MM.1S (cell line): ENCODE data around the gene BAG1.
A peak's percentile ranks its signal among the peaks of the same experiment; 100 is the strongest.

Experiments
- DNase-seq: peaks from one replicate; pipeline ENCODE4 v3.0.0-alpha.2; 2015
- H2AFZ ChIP-seq: fragments of 300-600 bp; sonication (generic); 2 replicates; pipeline ENCODE4 v1.6.0; 2016; ENCODE audit warnings: antibody characterized with exemption, low read length
- H3F3A ChIP-seq: fragments of 300-600 bp; sonication (generic); 2 replicates; pipeline ENCODE4 v1.6.1; 2016; ENCODE audit warnings: mild to moderate bottlenecking, antibody characterized with exemption, low read length, moderate library complexity, mixed read lengths; ENCODE audit not compliant: insufficient read depth
- H3K27ac ChIP-seq: fragments of 300-600 bp; sonication (generic); 2 replicates; pipeline ENCODE4 v1.5.1; 2016; ENCODE audit warnings: mild to moderate bottlenecking, low read length
- H3K27me3 ChIP-seq: fragments of 300-600 bp; sonication (generic); replicated peaks from 2 replicates; pipeline ENCODE4 v1.6.0; 2016; ENCODE audit warnings: low read length; ENCODE audit not compliant: insufficient read depth
- H3K36me3 ChIP-seq: fragments of 300-600 bp; sonication (generic); replicated peaks from 2 replicates; pipeline ENCODE4 v1.6.1; 2016; ENCODE audit warnings: mild to moderate bottlenecking, low read length, mixed read lengths; ENCODE audit not compliant: insufficient read depth
- H3K4me1 ChIP-seq: fragments of 300-600 bp; sonication (generic); 2 replicates; pipeline ENCODE4 v1.6.1; 2016; ENCODE audit warnings: low read length, mixed read lengths
- H3K4me2 ChIP-seq: fragments of 300-600 bp; sonication (generic); 2 replicates; pipeline ENCODE4 v1.6.0; 2016; ENCODE audit warnings: low read depth, low read length
- H3K4me3 ChIP-seq: fragments of 300-600 bp; sonication (generic); 2 replicates; pipeline ENCODE4 v1.5.1; 2016; ENCODE audit warnings: low read length, mixed read lengths
- H3K79me2 ChIP-seq: fragments of 300-600 bp; sonication (generic); 2 replicates; pipeline ENCODE4 v1.6.1; 2016; ENCODE audit warnings: mixed run types, low read length, mixed read lengths
- H3K9ac ChIP-seq: fragments of 300-600 bp; sonication (generic); 2 replicates; pipeline ENCODE4 v1.6.1; 2016; ENCODE audit warnings: low read length, mixed read lengths
- H3K9me2 ChIP-seq: fragments of 300-600 bp; sonication (generic); replicated peaks from 2 replicates; pipeline ENCODE4 v1.6.1; 2016; ENCODE audit warnings: mild to moderate bottlenecking, low read length, mixed read lengths; ENCODE audit not compliant: insufficient read depth
- H3K9me3 ChIP-seq: fragments of 300-600 bp; sonication (generic); replicated peaks from 2 replicates; pipeline ENCODE4 v1.6.1; 2016; ENCODE audit warnings: mild to moderate bottlenecking, low read length, mixed read lengths; ENCODE audit not compliant: insufficient read depth
- H4K20me1 ChIP-seq: fragments of 300-600 bp; sonication (generic); 2 replicates; pipeline ENCODE4 v1.6.1; 2016; ENCODE audit warnings: mild to moderate bottlenecking, low read length, moderate library complexity, mixed read lengths; ENCODE audit not compliant: insufficient read depth
- CTCF ChIP-seq: fragments of 300-600 bp; sonication (generic); IDR thresholded peaks from 2 replicates; pipeline ENCODE4 v1.5.1; 2016; ENCODE audit warnings: antibody characterized with exemption, low read length, mixed read lengths
- EZH2 ChIP-seq: fragments of 300-600 bp; sonication (generic); optimal IDR thresholded peaks from 2 replicates; pipeline ENCODE3; 2017; ENCODE audit warnings: low read depth, mild to moderate bottlenecking, antibody characterized with exemption, low read length, mixed read lengths
- EZH2phosphoT487 ChIP-seq: fragments of 300-600 bp; sonication (generic); IDR thresholded peaks from 2 replicates; pipeline ENCODE4 v1.6.1; 2018; ENCODE audit warnings: antibody characterized with exemption, low read length

Gene BAG1

GRCh38 chr9:33300546-33300945, 36.0 kb upstream of the BAG1 start:
- Histone ChIP-seq H3K9me3 (no peaks in the 10 kb centered on the region), H3F3A (peaks cover 23% of the 10 kb centered on the region), H3K27ac (no peak overlapping the region), H3K36me3 (peaks cover 12% of the 10 kb centered on the region; the same call in 1 of the 2 replicates), H3K9me2 (no peaks in the 10 kb centered on the region), H2AFZ (no peak overlapping the region), H3K4me2 (no peak overlapping the region), H3K79me2 (peaks cover 84% of the 10 kb centered on the region), H3K27me3 (no peaks in the 10 kb centered on the region), H3K9ac (no peak overlapping the region), H3K4me1 (peaks cover 39% of the 10 kb centered on the region), H3K4me3 (no peak overlapping the region), H4K20me1 (no peaks in the 10 kb centered on the region)
- no peak for DNase-seq
- TF ChIP-seq CTCF, result no peak
- no peak for TF ChIP-seq EZH2phosphoT487
- no peak for TF ChIP-seq EZH2

- Histone ChIP-seq H3K27ac (peak overlapping the region; percentile 84), H3K9me3 (no peaks in the 10 kb centered on the region), H3K27me3 (no peaks in the 10 kb centered on the region), H4K20me1 (no peaks in the 10 kb centered on the region), H3K79me2 (peaks cover 89% of the 10 kb centered on the region), H3K4me1 (peaks cover 68% of the 10 kb centered on the region), H2AFZ (no peak overlapping the region), H3K4me2 (peak overlapping the region; percentile 55; the same call in 1 of the 2 replicates), H3K36me3 (peaks cover 4% of the 10 kb centered on the region), H3K9me2 (no peaks in the 10 kb centered on the region), H3F3A (peaks cover 46% of the 10 kb centered on the region), H3K9ac (peak overlapping the region; percentile 29; the same call in 1 of the 2 replicates), H3K4me3 (peak overlapping the region; percentile 17; the same call in 1 of the 2 replicates)
- DNase-seq, result peak; percentile 93
- TF ChIP-seq CTCF (no peak), EZH2phosphoT487 (no peak), EZH2 (no peak)
Measured at GRCh38 chr9:33297432-33297831, 32.9 kb upstream of the BAG1 start.

- peaks cover 76% of the 10 kb centered on the region for H3K4me1 ChIP-seq
- no peaks in the 10 kb centered on the region for H3K9me2 ChIP-seq
- no peak for DNase-seq
- no peaks in the 10 kb centered on the region for H4K20me1 ChIP-seq
- peaks cover 95% of the 10 kb centered on the region for H3K79me2 ChIP-seq
- no peaks in the 10 kb centered on the region for H3K27me3 ChIP-seq
- no peak overlapping the region for H2AFZ ChIP-seq
- H3K9me3 ChIP-seq, result no peaks in the 10 kb centered on the region
- TF ChIP-seq CTCF (no peak), EZH2phosphoT487 (no peak), EZH2 (no peak)
- peak overlapping the region; percentile 55; the same call in 1 of the 2 replicates for H3K4me2 ChIP-seq
- peaks cover 4% of the 10 kb centered on the region for H3K36me3 ChIP-seq
- H3F3A ChIP-seq, result peaks cover 51% of the 10 kb centered on the region
- peak overlapping the region; percentile 84; the same call in 1 of the 2 replicates for H3K27ac ChIP-seq
- H3K9ac ChIP-seq, result no peak overlapping the region
- no peak overlapping the region for H3K4me3 ChIP-seq
Measured at GRCh38 chr9:33295571-33295970, 31.1 kb upstream of the BAG1 start.
